SIG-M5 treated with dmso at 0.1 percent for 504 hours (cell line): Measurements from ENCODE around the gene TAMM41.
"Not testable (repeated sequence)": the region's sequence is repeated elsewhere in the genome, so short reads cannot be mapped to it uniquely, and the experiment has no call there.

Experiments used
- DNase-seq: peaks from one replicate; lab custom pipeline; 2025; ENCODE audit not compliant: unreplicated experiment; lab: John Stamatoyannopoulos, UW

Gene TAMM41

GRCh38 chr3:11815111-11815510 lies 31.6 kb downstream of the TAMM41 start:
- no peak for DNase-seq

GRCh38 chr3:11814663-11815062 lies 32.0 kb downstream of the TAMM41 start:
- DNase-seq: no peak

GRCh38 chr3:11810276-11810675 lies 36.4 kb downstream of the TAMM41 start:
- DNase-seq: no peak

- no peak for DNase-seq
These were observed 38.5 kb downstream of the TAMM41 start for GRCh38 chr3:11808231-11808630.

GRCh38 chr3:11807686-11808085 lies 39.0 kb downstream of the TAMM41 start:
- no peak for DNase-seq

- no peak for DNase-seq
These were observed 41.0 kb downstream of the TAMM41 start for GRCh38 chr3:11805716-11806115.

GRCh38 chr3:11803977-11804892 lies 42.5 kb downstream of the TAMM41 start:
- peak; percentile 81 for DNase-seq

GRCh38 chr3:11799791-11800190 lies 46.9 kb downstream of the TAMM41 start:
- DNase-seq: no peak

- DNase-seq: no peak
These were observed 51.8 kb downstream of the TAMM41 start for GRCh38 chr3:11794927-11795326.

- DNase-seq: no peak
These were observed 55.1 kb downstream of the TAMM41 start for GRCh38 chr3:11791339-11792200.

- no peak for DNase-seq
These were observed 57.3 kb downstream of the TAMM41 start for GRCh38 chr3:11789412-11789811.

GRCh38 chr3:11784971-11785377 lies 61.7 kb downstream of the TAMM41 start:
- no peak for DNase-seq

GRCh38 chr3:11780341-11780740 lies 66.3 kb downstream of the TAMM41 start:
- no peak for DNase-seq

GRCh38 chr3:11779626-11780025 lies 67.1 kb downstream of the TAMM41 start:
- DNase-seq: no peak

GRCh38 chr3:11778248-11778647 lies 68.4 kb downstream of the TAMM41 start:
- no peak for DNase-seq

GRCh38 chr3:11776346-11776745 lies 70.3 kb downstream of the TAMM41 start:
- no peak for DNase-seq

- no peak for DNase-seq
These were observed 71.2 kb downstream of the TAMM41 start for GRCh38 chr3:11775493-11775892.

GRCh38 chr3:11774296-11774877 lies 72.3 kb downstream of the TAMM41 start:
- DNase-seq: peak; percentile 53

- DNase-seq: not testable (repeated sequence)
These were observed 74.8 kb downstream of the TAMM41 start for GRCh38 chr3:11771931-11772330.

GRCh38 chr3:11770477-11771391 lies 76.0 kb downstream of the TAMM41 start:
- DNase-seq: peak; percentile 88
